B cell (primary cell): ENCODE results near the gene PRR7. TPM values are rescaled to one million over a fixed set of nuclear protein-coding genes. Genes with fewer than 3 reads are reported as not detected.

Experiments
- ATAC-seq: fragments of 200-7000 bp; cut with Tn5 transposase; one replicate; pipeline ENCODE4 v1.10.0; 2021; ENCODE audit warnings: low read depth, mild to moderate bottlenecking, moderate number of reproducible peaks, moderate library complexity
- CTCF ChIA-PET: fragments of 350-600 bp; sonication (Branson Sonifier 250); formaldehyde crosslinking; loops from one replicate; lab custom pipeline; 2021; ENCODE audit warnings: antibody characterized with exemption, inconsistent platforms; lab: Charles Lee
- POLR2A ChIA-PET: fragments of 350-600 bp; sonication (Branson Sonifier 250); formaldehyde crosslinking; loops from one replicate; lab custom pipeline; 2021; ENCODE audit warnings: antibody characterized with exemption; lab: Charles Lee
- DNase-seq: peaks from one replicate; pipeline ENCODE4 v3.0.0; 2013
- H2AFZ ChIP-seq: 2 replicates; pipeline ENCODE4 v1.6.1; 2012; ENCODE audit warnings: mild to moderate bottlenecking, low read depth, low read length; ENCODE audit not compliant: insufficient read depth, poor library complexity, severe bottlenecking
- H3K27ac ChIP-seq, 2 donors: 1 replicate in 1 of 2; 2 replicates in 1 of 2; pipeline ENCODE4 v1.5.1; 2012 to 2013; ENCODE audit warnings: low read length in 2 of 2, mild to moderate bottlenecking in 2 of 2, moderate library complexity in 1 of 2
- H3K27me3 ChIP-seq, 4 experiments: fragments of 200-600 bp in 1 of 4; sonication (generic) in 1 of 4; replicated peaks in 1 of 4; 1 replicate in 2 of 4; 2 replicates in 2 of 4; pipeline versions ENCODE4 v1.6.1 to v1.7.0; 2013 to 2016; ENCODE audit warnings: low read length in 3 of 4, mild to moderate bottlenecking in 2 of 4, mixed read lengths in 1 of 4, moderate library complexity in 1 of 4; ENCODE audit not compliant: insufficient read depth in 4 of 4, control insufficient read depth in 3 of 4; ENCODE audit errors: control extremely low read depth in 1 of 4
- H3K36me3 ChIP-seq, 2 experiments: replicated peaks in 1 of 2; 1 replicate in 1 of 2; 2 replicates in 1 of 2; pipeline versions ENCODE4 v1.6.1 to v1.7.1; 2013; ENCODE audit warnings: low read length in 1 of 2; ENCODE audit not compliant: insufficient read depth in 2 of 2, control insufficient read depth in 1 of 2; ENCODE audit errors: control extremely low read depth in 1 of 2, extremely low read depth in 1 of 2
- H3K4me1 ChIP-seq, 2 donors: fragments of 200-600 bp in 1 of 2; sonication (generic) in 1 of 2; 1 replicate in 1 of 2; 2 replicates in 1 of 2; pipeline versions ENCODE4 v1.5.1 to v1.6.1; 2013 to 2017; ENCODE audit warnings: low read length in 2 of 2; ENCODE audit not compliant: control insufficient read depth in 2 of 2, insufficient read depth in 2 of 2
- H3K4me2 ChIP-seq: replicated peaks from 2 replicates; pipeline ENCODE3; 2012; ENCODE audit warnings: mild to moderate bottlenecking, low read depth, low read length; ENCODE audit not compliant: poor library complexity, severe bottlenecking
- H3K4me3 ChIP-seq, 5 experiments: fragments of 200-600 bp in 1 of 5; sonication (generic) in 1 of 5; 1 replicate in 3 of 5; 2 replicates in 2 of 5; pipeline versions ENCODE4 v1.5.1 to v1.7.0; 2011 to 2016; ENCODE audit warnings: low read length in 4 of 5, mild to moderate bottlenecking in 4 of 5, low read depth in 2 of 5, control low read depth in 1 of 5, moderate library complexity in 1 of 5; ENCODE audit not compliant: insufficient read depth in 1 of 5; ENCODE audit errors: control extremely low read depth in 1 of 5, extremely low read depth in 1 of 5
- H3K79me2 ChIP-seq: fragments of 200-600 bp; sonication (generic); one replicate; pipeline ENCODE4 v1.6.0; 2016; ENCODE audit warnings: low read length; ENCODE audit not compliant: control insufficient read depth, insufficient read depth
- H3K9ac ChIP-seq: fragments of 200-600 bp; sonication (generic); 2 replicates; pipeline ENCODE4 v1.6.1; 2017; ENCODE audit warnings: mild to moderate bottlenecking, low read length, moderate library complexity
- H3K9me3 ChIP-seq, 3 donors: one replicate each; pipeline versions ENCODE4 v1.6.1 to v1.7.1; 2013; ENCODE audit warnings: low read length in 2 of 3; ENCODE audit not compliant: control insufficient read depth in 2 of 3, insufficient read depth in 1 of 3; ENCODE audit errors: control extremely low read depth in 1 of 3
- H4K20me1 ChIP-seq: 2 replicates; pipeline ENCODE4 v1.6.0; 2012; ENCODE audit warnings: mild to moderate bottlenecking, low read length; ENCODE audit not compliant: insufficient read depth, control insufficient read depth, poor library complexity, severe bottlenecking
- H3K27ac Mint-ChIP-seq: one replicate; pipeline ENCODE4 v1.8.0; 2021; ENCODE audit warnings: mixed read lengths
- H3K27me3 Mint-ChIP-seq: one replicate; pipeline ENCODE4 v1.8.0; 2021; ENCODE audit warnings: mixed read lengths
- H3K4me1 Mint-ChIP-seq: one replicate; pipeline ENCODE4 v1.8.0; 2021; ENCODE audit warnings: mixed read lengths
- H3K4me3 Mint-ChIP-seq: one replicate; pipeline ENCODE4 v1.8.0; 2021; ENCODE audit warnings: mixed read lengths
- H3K9me3 Mint-ChIP-seq: one replicate; pipeline ENCODE4 v1.8.0; 2022; ENCODE audit warnings: mixed read lengths; ENCODE audit not compliant: insufficient read depth
- CTCF ChIP-seq: fragments of 200-600 bp; IDR thresholded peaks from one replicate; pipeline ENCODE4 v1.8.0; 2022; ENCODE audit warnings: antibody characterized with exemption, mild to moderate bottlenecking
- EZH2 ChIP-seq: IDR thresholded peaks from 2 replicates; pipeline ENCODE4 v1.6.1; 2012; ENCODE audit warnings: borderline replicate concordance, low read depth, mild to moderate bottlenecking, moderate library complexity, low read length; ENCODE audit not compliant: insufficient read depth, poor library complexity, severe bottlenecking
- WGBS: methylation state at CpG from one replicate; pipeline ENCODE4 v1.1.5; 2013; ENCODE audit warnings: missing lambda C conversion rate; ENCODE audit not compliant: insufficient coverage; 5-methylcytosine and 5-hydroxymethylcytosine counted together
- intact Hi-C: fragments of 100-400 bp; cut with micrococcal nuclease; formaldehyde crosslinking; loops from one replicate; pipeline ENCODE4 v1.10.0; 2022
- polyA plus RNA-seq: library from polyadenylated mRNA; depleted of rRNA; stranded (reverse); fragments of >200 nt; gene quantifications from 2 replicates; pipeline ENCODE4 v1.2.3, GENCODE V29; 2012
- total RNA-seq, 2 donors: library from RNA; stranded (reverse); fragments of 120-200 nt in 1 of 2; gene quantifications; 1 replicate in 1 of 2; 2 replicates in 1 of 2; pipeline versions ENCODE4 v1.2.3 to v1.2.4, GENCODE V29; 2013 to 2022

The PRR7 gene
- total and polyA plus RNA-seq, 2 donors (not counting 1 experiment from before 2014, with no cell fraction given), result 4.8 to 84.4 TPM

GRCh38 chr5:177435847-177436536, 10.6 kb upstream of the PRR7 start:
- Histone ChIP-seq H4K20me1 (peaks cover 92% of the 10 kb centered on the region), H3K9me3 (no peaks in the 10 kb centered on the region), H3K4me3 (no peak overlapping the region), H3K27ac (no peak overlapping the region), H3K36me3 (peaks cover 4 to 94% of the 10 kb centered on the region in 2 experiments), H3K4me1 (peaks cover 24 to 44% of the 10 kb centered on the region in 2 donors), H3K9ac (no peak overlapping the region), H2AFZ (no peak overlapping the region), H3K27me3 (no peaks in the 10 kb centered on the region), H3K4me2 (no peak overlapping the region), H3K79me2 (peaks cover 51% of the 10 kb centered on the region)
- no peak overlapping the region for H3K4me3 Mint-ChIP-seq
- intact Hi-C loops, result no loop called here
- CTCF ChIA-PET, result interaction anchor here (1.4 to 2.0 kb wide), 3 partner anchors 16 to 65 kb away, joined by 3 to 6 read pairs (median 5); no protein-coding TSS in a partner anchor
- ATAC-seq (no peak), DNase-seq (no peak)
- no peaks in the 10 kb centered on the region for H3K9me3 Mint-ChIP-seq
- TF ChIP-seq EZH2 (no peak), CTCF (no peak)
- POLR2A ChIA-PET, result interaction anchor here (1.0 to 2.2 kb wide), 3 partner anchors 8 to 14 kb away, joined by 5 to 9 read pairs (median 8); partner anchors contain the start of gene PRR7
- H3K27me3 Mint-ChIP-seq, result no peaks in the 10 kb centered on the region
- peak overlapping the region; percentile 20 for H3K27ac Mint-ChIP-seq
- 99% methylated on average over 31 of the region's 37 CpGs for WGBS
- peaks cover 37% of the 10 kb centered on the region for H3K4me1 Mint-ChIP-seq

- Histone ChIP-seq H3K79me2 (peaks cover 47% of the 10 kb centered on the region), H2AFZ (no peak overlapping the region), H3K36me3 (peaks cover 4 to 96% of the 10 kb centered on the region in 2 experiments), H3K27me3 (no peaks in the 10 kb centered on the region), H4K20me1 (peaks cover 98% of the 10 kb centered on the region), H3K4me1 (peaks cover 8 to 27% of the 10 kb centered on the region in 2 donors), H3K9me3 (no peaks in the 10 kb centered on the region), H3K4me2 (no peak overlapping the region), H3K27ac (peak overlapping the region in 1 of 2 donors; percentile 4), H3K9ac (no peak overlapping the region), H3K4me3 (no peak overlapping the region)
- 94% methylated on average over 3 of the region's 4 CpGs for WGBS
- ChIA-PET CTCF (interaction anchor here (0.9 to 12.6 kb wide), 5 partner anchors 9 to 64 kb away, joined by 3 to 143 read pairs (median 5); partner anchors contain the start of gene GRK6), POLR2A (interaction anchor here (1.2 to 2.2 kb wide), 3 partner anchors 9 to 13 kb away, joined by 3 to 8 read pairs (median 5); partner anchors contain the start of gene PRR7)
- no peak for DNase-seq
- H3K27me3 Mint-ChIP-seq, result no peaks in the 10 kb centered on the region
- no peak for TF ChIP-seq EZH2
- no peak for TF ChIP-seq CTCF
- ATAC-seq, result no peak
- no peaks in the 10 kb centered on the region for H3K9me3 Mint-ChIP-seq
- intact Hi-C loops, result no loop called here
- H3K27ac Mint-ChIP-seq, result peak overlapping the region; percentile 41
- H3K4me3 Mint-ChIP-seq, result no peak overlapping the region
- peaks cover 26% of the 10 kb centered on the region for H3K4me1 Mint-ChIP-seq
These were observed 9.0 kb upstream of the PRR7 start for GRCh38 chr5:177437623-177438022.
